SK-N-SH treated with all-trans-retinoic acid at 6 μM for 48 hours (cell line): ENCODE measurements around the gene AKR1E2.

Source experiments
- ATAC-seq: fragments of 200-7000 bp; cut with Tn5 transposase; 3 replicates; pipeline ENCODE4 v1.9.1; 2020; ENCODE audit warnings: mild to moderate bottlenecking, moderate library complexity
- ARNTL ChIP-seq: fragments of 450-650 bp; formaldehyde crosslinking; IDR thresholded peaks from 2 replicates; pipeline ENCODE4 v1.5.0; 2020; ENCODE audit warnings: low read depth, mild to moderate bottlenecking, moderate library complexity, borderline replicate concordance
- BACH2 ChIP-seq: fragments of 250-450 bp; sonication (Bioruptor Pico); IDR thresholded peaks from 2 replicates; pipeline ENCODE4 v1.9.0; 2021; ENCODE audit warnings: mild to moderate bottlenecking, borderline replicate concordance
- CREB5 ChIP-seq: fragments of 250-450 bp; sonication (Bioruptor Pico); IDR thresholded peaks from 2 replicates; pipeline ENCODE4 v1.5.1; 2020; ENCODE audit warnings: low read depth, mild to moderate bottlenecking, moderate library complexity
- CSDC2 ChIP-seq: fragments of 250-450 bp; sonication (Bioruptor Pico); IDR thresholded peaks from 2 replicates; pipeline ENCODE4 v1.5.0; 2020; ENCODE audit warnings: mild to moderate bottlenecking, moderate library complexity
- CSRNP3 ChIP-seq: fragments of 250-450 bp; sonication (Bioruptor Pico); IDR thresholded peaks from 2 replicates; pipeline ENCODE4 v1.5.1; 2021; ENCODE audit warnings: mild to moderate bottlenecking, moderate library complexity
- ESRRG ChIP-seq: fragments of 250-450 bp; sonication (Bioruptor Pico); IDR thresholded peaks from 2 replicates; pipeline ENCODE4 v1.6.1; 2021; ENCODE audit warnings: mild to moderate bottlenecking
- GLIS3 ChIP-seq: fragments of 250-450 bp; sonication (Bioruptor Pico); IDR thresholded peaks from 2 replicates; pipeline ENCODE4 v1.5.0; 2020; ENCODE audit warnings: mild to moderate bottlenecking, moderate library complexity
- ISL1 ChIP-seq: fragments of 250-450 bp; sonication (Bioruptor Pico); IDR thresholded peaks from 2 replicates; pipeline ENCODE4 v2.1.2; 2022; ENCODE audit warnings: mild to moderate bottlenecking, moderate library complexity
- OSR1 ChIP-seq: fragments of 250-450 bp; sonication (Bioruptor Pico); IDR thresholded peaks from 2 replicates; pipeline ENCODE4 v1.8.0; 2022; ENCODE audit warnings: moderate library complexity, mild to moderate bottlenecking, inconsistent platforms
- PATZ1 ChIP-seq: fragments of 250-450 bp; sonication (Bioruptor Pico); IDR thresholded peaks from 2 replicates; pipeline ENCODE4 v1.8.0; 2020; ENCODE audit warnings: mild to moderate bottlenecking, moderate library complexity, borderline replicate concordance
- POU6F1 ChIP-seq: fragments of 250-450 bp; sonication (Bioruptor Pico); IDR thresholded peaks from 2 replicates; pipeline ENCODE4 v1.8.0; 2021; ENCODE audit warnings: low read depth, mild to moderate bottlenecking, moderate library complexity, borderline replicate concordance
- PPARA ChIP-seq: fragments of 250-450 bp; sonication (Bioruptor Pico); IDR thresholded peaks from 2 replicates; pipeline ENCODE4 v1.5.0; 2020; ENCODE audit warnings: mild to moderate bottlenecking, borderline replicate concordance
- RARB ChIP-seq: fragments of 250-450 bp; sonication (Bioruptor Pico); IDR thresholded peaks from 2 replicates; pipeline ENCODE4 v1.8.0; 2021; ENCODE audit warnings: mild to moderate bottlenecking, moderate library complexity
- SNAI2 ChIP-seq: fragments of 250-450 bp; sonication (Bioruptor Pico); IDR thresholded peaks from 2 replicates; pipeline ENCODE4 v1.5.0; 2020; ENCODE audit warnings: mild to moderate bottlenecking, moderate library complexity
- TCF4 ChIP-seq: fragments of 250-450 bp; sonication (Bioruptor Pico); IDR thresholded peaks from 2 replicates; pipeline ENCODE4 v1.8.0; 2021; ENCODE audit warnings: mild to moderate bottlenecking, moderate library complexity, borderline replicate concordance
- TOX ChIP-seq: fragments of 250-450 bp; sonication (Bioruptor Pico); IDR thresholded peaks from 2 replicates; pipeline ENCODE4 v1.8.0; 2021; ENCODE audit warnings: mild to moderate bottlenecking, moderate library complexity, borderline replicate concordance
- ZC3H10 ChIP-seq: fragments of 250-450 bp; sonication (Bioruptor Pico); IDR thresholded peaks from 2 replicates; pipeline ENCODE4 v1.5.1; 2021; ENCODE audit warnings: mild to moderate bottlenecking, moderate library complexity
- ZFP3 ChIP-seq: fragments of 250-450 bp; sonication (Bioruptor Pico); IDR thresholded peaks from 2 replicates; pipeline ENCODE4 v1.5.0; 2020; ENCODE audit warnings: mild to moderate bottlenecking, moderate library complexity
- ZFP30 ChIP-seq: fragments of 450-650 bp; formaldehyde crosslinking; IDR thresholded peaks from 2 replicates; pipeline ENCODE4 v1.5.0; 2022; ENCODE audit warnings: mild to moderate bottlenecking, moderate library complexity
- ZNF565 ChIP-seq: fragments of 450-650 bp; formaldehyde crosslinking; conservative IDR thresholded peaks from 2 replicates; pipeline ENCODE4 v1.5.0; 2020; ENCODE audit warnings: low read depth, mild to moderate bottlenecking, moderate library complexity
- ZNF70 ChIP-seq: fragments of 450-650 bp; formaldehyde crosslinking; IDR thresholded peaks from 2 replicates; pipeline ENCODE4 v1.5.0; 2020; ENCODE audit warnings: mild to moderate bottlenecking, moderate library complexity
- ZNF8 ChIP-seq: fragments of 450-650 bp; formaldehyde crosslinking; IDR thresholded peaks from 2 replicates; pipeline ENCODE4 v1.5.0; 2020; ENCODE audit warnings: mild to moderate bottlenecking, moderate library complexity

AKR1E2 gene

GRCh38 chr10:4839353-4839752, 13.3 kb downstream of the AKR1E2 start:
- peak; percentile 54; the same call in 2 of the 3 replicates for ATAC-seq
- TF ChIP-seq BACH2 (CRISPR knock-in tag) (no peak), CSRNP3 (CRISPR knock-in tag) (no peak), ARNTL (CRISPR knock-in tag) (no peak), ZNF565 (CRISPR knock-in tag) (no peak), SNAI2 (CRISPR knock-in tag) (no peak), TOX (CRISPR knock-in tag) (no peak), ZFP3 (CRISPR knock-in tag) (no peak), ZFP30 (CRISPR knock-in tag) (no peak), POU6F1 (no peak), PPARA (CRISPR knock-in tag) (no peak), PATZ1 (CRISPR knock-in tag) (no peak), CREB5 (CRISPR knock-in tag) (no peak), RARB (CRISPR knock-in tag) (no peak), OSR1 (no peak), CSDC2 (CRISPR knock-in tag) (no peak), ZNF70 (CRISPR knock-in tag) (no peak), ZNF8 (CRISPR knock-in tag) (no peak), GLIS3 (no peak)
- TF ChIP-seq, all 23 proteins: peak for 0

- no peak for TF ChIP-seq ZNF70 (CRISPR knock-in tag)
- no peak for TF ChIP-seq CSRNP3 (CRISPR knock-in tag)
- no peak for TF ChIP-seq SNAI2 (CRISPR knock-in tag)
- no peak for TF ChIP-seq RARB (CRISPR knock-in tag)
- no peak for TF ChIP-seq ARNTL (CRISPR knock-in tag)
- TF ChIP-seq CSDC2 (CRISPR knock-in tag) = no peak
- TF ChIP-seq TOX (CRISPR knock-in tag) = no peak
- TF ChIP-seq ZFP3 (CRISPR knock-in tag) = no peak
- TF ChIP-seq, all 23 proteins: peak for 0
- no peak for ATAC-seq
Measured at GRCh38 chr10:4840151-4840550, 14.1 kb downstream of the AKR1E2 start.

GRCh38 chr10:4843525-4844180, 17.6 kb downstream of the AKR1E2 start:
- ATAC-seq = no peak
- TF ChIP-seq CSRNP3 (CRISPR knock-in tag) (no peak), ZNF70 (CRISPR knock-in tag) (no peak), ZC3H10 (CRISPR knock-in tag) (no peak), PATZ1 (CRISPR knock-in tag) (no peak), SNAI2 (CRISPR knock-in tag) (no peak), GLIS3 (no peak), POU6F1 (no peak), ZNF565 (CRISPR knock-in tag) (no peak), PPARA (CRISPR knock-in tag) (no peak), CSDC2 (CRISPR knock-in tag) (no peak), TOX (CRISPR knock-in tag) (no peak), RARB (CRISPR knock-in tag) (no peak), BACH2 (CRISPR knock-in tag) (no peak), ESRRG (CRISPR knock-in tag) (no peak), ZNF8 (CRISPR knock-in tag) (no peak), ISL1 (CRISPR knock-in tag) (no peak), OSR1 (no peak), TCF4 (CRISPR knock-in tag) (no peak), ZFP30 (CRISPR knock-in tag) (no peak)
